ENCODE data around the gene GHR. TPM values are rescaled to one million over a fixed set of nuclear protein-coding genes. Genes with fewer than 3 reads are reported as not detected.

Gene GHR
- total RNA-seq, 1 experiment from 2014 or later: 2.2 TPM

DNA sequence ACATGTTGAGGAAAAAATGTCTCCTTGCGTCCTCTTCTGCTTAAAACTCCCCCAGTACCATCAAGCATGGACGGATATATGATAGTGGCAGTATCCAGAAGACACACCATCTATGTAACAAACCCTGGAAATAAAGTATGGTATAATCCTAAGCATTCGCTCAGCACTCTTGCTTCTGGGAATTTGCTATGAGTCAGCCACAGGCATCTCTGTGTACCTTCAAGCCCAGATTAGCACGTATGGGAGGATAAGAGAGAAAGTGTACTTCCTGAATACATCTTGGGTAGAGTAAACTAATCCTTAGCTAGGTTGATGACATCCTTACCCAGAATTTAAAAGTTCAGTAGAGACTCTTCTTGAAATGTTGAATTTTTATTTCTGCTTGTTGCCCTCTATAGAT lies 71.2 kb downstream of the GHR start:
- CTCF ChIA-PET: no interaction called here
- Histone ChIP-seq H3K4me3 (ENCODE audit: low read length) (no peak overlapping the region), H3F3A (ENCODE audit: low read length, unreplicated experiment) (no peaks in the 10 kb centered on the region), H4K20me1 (ENCODE audit: low read length) (no peaks in the 10 kb centered on the region), H3K27ac (ENCODE audit: low read length) (no peak overlapping the region), H3K9ac (ENCODE audit: low read length) (no peak overlapping the region), H3K9me2 (replicated peaks; ENCODE audit: low read length) (no peaks in the 10 kb centered on the region), H3K79me2 (ENCODE audit: low read length) (no peaks in the 10 kb centered on the region), H3K4me2 (ENCODE audit: low read length) (no peak overlapping the region), H2AFZ (ENCODE audit: low read length) (no peak overlapping the region), H3K4me1 (ENCODE audit: insufficient read depth, low read length) (peaks cover 6% of the 10 kb centered on the region; the same call in 1 of the 2 replicates), H3K36me3 (ENCODE audit: low read depth, low read length) (no peaks in the 10 kb centered on the region), H3K27me3 (ENCODE audit: low read length) (no peaks in the 10 kb centered on the region), H3K9me3 (ENCODE audit: low read length) (no peaks in the 10 kb centered on the region)
- DNase-seq (peak; percentile 64), ATAC-seq (peak; percentile 84)
- TF ChIP-seq, protein P1, sequence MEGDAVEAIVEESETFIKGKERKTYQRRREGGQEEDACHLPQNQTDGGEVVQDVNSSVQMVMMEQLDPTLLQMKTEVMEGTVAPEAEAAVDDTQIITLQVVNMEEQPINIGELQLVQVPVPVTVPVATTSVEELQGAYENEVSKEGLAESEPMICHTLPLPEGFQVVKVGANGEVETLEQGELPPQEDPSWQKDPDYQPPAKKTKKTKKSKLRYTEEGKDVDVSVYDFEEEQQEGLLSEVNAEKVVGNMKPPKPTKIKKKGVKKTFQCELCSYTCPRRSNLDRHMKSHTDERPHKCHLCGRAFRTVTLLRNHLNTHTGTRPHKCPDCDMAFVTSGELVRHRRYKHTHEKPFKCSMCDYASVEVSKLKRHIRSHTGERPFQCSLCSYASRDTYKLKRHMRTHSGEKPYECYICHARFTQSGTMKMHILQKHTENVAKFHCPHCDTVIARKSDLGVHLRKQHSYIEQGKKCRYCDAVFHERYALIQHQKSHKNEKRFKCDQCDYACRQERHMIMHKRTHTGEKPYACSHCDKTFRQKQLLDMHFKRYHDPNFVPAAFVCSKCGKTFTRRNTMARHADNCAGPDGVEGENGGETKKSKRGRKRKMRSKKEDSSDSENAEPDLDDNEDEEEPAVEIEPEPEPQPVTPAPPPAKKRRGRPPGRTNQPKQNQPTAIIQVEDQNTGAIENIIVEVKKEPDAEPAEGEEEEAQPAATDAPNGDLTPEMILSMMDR (conservative IDR thresholded peaks at IDR 0.05; ENCODE audit: low read depth, low read length): no peak
- TF ChIP-seq EZH2 (IDR thresholded peaks at IDR 0.05; ENCODE audit: low read length, unreplicated experiment) (no peak), EZH2phosphoT487 (IDR thresholded peaks at IDR 0.05; ENCODE audit: borderline replicate concordance, low read length) (no peak)
- POLR2A ChIA-PET (ENCODE audit: unreplicated experiment): no interaction called here
- BruUV-seq (replicated peaks): no TSS peak
- intact Hi-C loops (cut with micrococcal nuclease): no loop called here

DNA sequence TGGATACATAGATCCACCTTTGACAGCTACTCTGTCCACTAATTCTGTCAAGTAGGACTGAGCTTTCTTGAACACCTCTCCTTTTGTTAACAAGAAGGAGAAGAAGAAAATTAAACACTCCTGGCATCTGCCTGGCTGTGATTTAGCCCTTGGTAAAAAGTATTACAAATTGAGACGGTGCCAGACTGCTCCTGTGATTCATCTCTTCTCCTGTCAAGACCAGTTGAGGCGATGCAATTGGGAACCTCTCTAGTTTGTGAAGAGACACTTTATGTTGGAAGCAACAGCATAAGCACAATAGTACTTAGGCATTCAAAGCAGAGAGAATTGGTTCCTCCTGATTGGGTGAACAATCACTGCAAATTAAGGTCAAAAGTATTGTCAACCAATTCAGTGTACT lies 72.7 kb downstream of the GHR start:
- no peaks in the 10 kb centered on the region for H3K9me2 ChIP-seq (replicated peaks; ENCODE audit: low read length)
- no peak for ATAC-seq
- H4K20me1 ChIP-seq (ENCODE audit: low read length): no peaks in the 10 kb centered on the region
- H2AFZ ChIP-seq (ENCODE audit: low read length): no peak overlapping the region
- H3K36me3 ChIP-seq (ENCODE audit: low read depth, low read length): no peaks in the 10 kb centered on the region
- BruUV-seq (replicated peaks): no TSS peak
- no peak overlapping the region for H3K9ac ChIP-seq (ENCODE audit: low read length)
- TF ChIP-seq EZH2phosphoT487 (IDR thresholded peaks at IDR 0.05; ENCODE audit: borderline replicate concordance, low read length) (no peak), EZH2 (IDR thresholded peaks at IDR 0.05; ENCODE audit: low read length, unreplicated experiment) (no peak)
- TF ChIP-seq, protein P1 (conservative IDR thresholded peaks at IDR 0.05; ENCODE audit: low read depth, low read length): no peak
- no peak overlapping the region for H3K27ac ChIP-seq (ENCODE audit: low read length)
- ChIA-PET POLR2A (ENCODE audit: unreplicated experiment) (no interaction called here), CTCF (no interaction called here)
- no peak overlapping the region for H3K4me2 ChIP-seq (ENCODE audit: low read length)
- no peak overlapping the region for H3K4me3 ChIP-seq (ENCODE audit: low read length)
- no peaks in the 10 kb centered on the region for H3K9me3 ChIP-seq (ENCODE audit: low read length)
- no peaks in the 10 kb centered on the region for H3K27me3 ChIP-seq (ENCODE audit: low read length)
- peaks cover 21% of the 10 kb centered on the region for H3K4me1 ChIP-seq (ENCODE audit: insufficient read depth, low read length)
- H3F3A ChIP-seq (ENCODE audit: low read length, unreplicated experiment): no peaks in the 10 kb centered on the region
- intact Hi-C loops (cut with micrococcal nuclease): no loop called here
- no peaks in the 10 kb centered on the region for H3K79me2 ChIP-seq (ENCODE audit: low read length)
- DNase-seq: peak; percentile 40

DNA sequence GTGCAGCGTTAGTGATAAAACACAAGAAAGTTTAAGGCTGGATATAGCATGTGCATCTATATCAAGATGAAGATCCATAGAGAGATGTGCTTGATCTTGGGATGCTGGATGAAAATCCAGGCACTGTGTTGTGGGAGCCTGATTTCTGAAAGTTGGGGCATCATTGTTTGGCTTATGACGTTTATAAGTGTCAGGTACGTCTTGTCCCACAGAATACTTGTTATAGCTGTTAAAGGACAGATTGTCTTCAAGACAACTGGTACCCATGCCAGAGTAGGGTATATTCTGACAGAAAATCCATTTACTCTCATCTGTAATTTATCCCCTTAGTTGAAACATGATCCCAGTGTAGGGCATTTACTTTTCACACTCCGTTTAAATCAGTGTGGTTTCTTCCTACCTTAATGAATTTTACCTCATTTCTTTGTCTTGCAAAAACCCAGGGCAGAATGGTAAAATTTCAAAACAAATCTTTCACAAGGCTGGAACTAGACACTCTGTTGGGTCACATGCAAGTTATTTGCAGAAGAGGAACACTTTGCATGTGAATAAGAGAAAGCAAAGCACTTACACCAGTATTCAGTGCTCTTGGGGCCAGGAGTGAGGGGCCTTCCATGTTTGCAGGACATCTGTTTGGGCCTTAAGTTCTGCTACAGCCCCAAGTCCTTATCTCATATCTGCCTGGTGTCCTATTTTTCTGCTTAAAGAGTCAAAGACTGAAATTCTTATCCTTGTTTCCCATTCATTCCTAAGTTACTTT lies 73.3 kb downstream of the GHR start:
- Histone ChIP-seq H4K20me1 (ENCODE audit: low read length) (no peaks in the 10 kb centered on the region), H3K36me3 (ENCODE audit: low read depth, low read length) (no peaks in the 10 kb centered on the region), H3K4me2 (ENCODE audit: low read length) (no peak overlapping the region), H3K27ac (ENCODE audit: low read length) (no peak overlapping the region), H3K9me2 (replicated peaks; ENCODE audit: low read length) (no peaks in the 10 kb centered on the region), H3K79me2 (ENCODE audit: low read length) (no peaks in the 10 kb centered on the region), H3K9ac (ENCODE audit: low read length) (no peak overlapping the region), H3K27me3 (ENCODE audit: low read length) (no peaks in the 10 kb centered on the region), H3K9me3 (ENCODE audit: low read length) (no peaks in the 10 kb centered on the region), H3K4me1 (ENCODE audit: insufficient read depth, low read length) (peaks cover 21% of the 10 kb centered on the region), H3K4me3 (ENCODE audit: low read length) (no peak overlapping the region), H2AFZ (ENCODE audit: low read length) (no peak overlapping the region), H3F3A (ENCODE audit: low read length, unreplicated experiment) (no peaks in the 10 kb centered on the region)
- TF ChIP-seq EZH2phosphoT487 (IDR thresholded peaks at IDR 0.05; ENCODE audit: borderline replicate concordance, low read length): no peak
- TF ChIP-seq EZH2 (IDR thresholded peaks at IDR 0.05; ENCODE audit: low read length, unreplicated experiment): no peak
- TF ChIP-seq, protein P1 (conservative IDR thresholded peaks at IDR 0.05; ENCODE audit: low read depth, low read length): no peak
- ATAC-seq (no peak), DNase-seq (no peak)
- POLR2A ChIA-PET (ENCODE audit: unreplicated experiment): no interaction called here
- intact Hi-C loops (cut with micrococcal nuclease): no loop called here
- BruUV-seq (replicated peaks): no TSS peak
- CTCF ChIA-PET: no interaction called here

Data from PC-3 (cell line).